Natural killer cell treated with Interleukin-12 subunit alpha and Interleukin-12 subunit beta and Interleukin-15 and Interleukin-18, amount 100 ng/mL, for 72 hours (primary cell): ENCODE results near the gene PPP1R13B. TPM values are rescaled to one million over a fixed set of nuclear protein-coding genes. Genes with fewer than 3 reads are reported as not detected.

Experiments
- ATAC-seq, 2 donors: fragments of 150-1000 bp; cut with Tn5 transposase in 1 of 2; sonication (Bioruptor Pico), chemical (Tn5 transposase) in 1 of 2; 2 replicates each; pipeline ENCODE4 v1.10.0; 2021
- DNase-seq: peaks from one replicate; pipeline ENCODE4 v3.0.0; 2022; ENCODE audit warnings: low spot score
- H3K27ac Mint-ChIP-seq, 2 donors: 1 replicate in 1 of 2; 2 replicates in 1 of 2; pipeline ENCODE4 v1.8.0; 2022; ENCODE audit warnings: mixed read lengths in 2 of 2, mild to moderate bottlenecking in 1 of 2, moderate library complexity in 1 of 2
- H3K27me3 Mint-ChIP-seq, 2 donors: 1 replicate in 1 of 2; 2 replicates in 1 of 2; pipeline ENCODE4 v1.8.0; 2022; ENCODE audit warnings: mixed read lengths in 2 of 2
- H3K36me3 Mint-ChIP-seq: one replicate; pipeline ENCODE4 v1.8.0; 2022; ENCODE audit warnings: mixed read lengths
- H3K4me1 Mint-ChIP-seq, 2 donors: 1 replicate in 1 of 2; 2 replicates in 1 of 2; pipeline ENCODE4 v1.8.0; 2022; ENCODE audit warnings: low read depth in 2 of 2, mixed read lengths in 2 of 2, mild to moderate bottlenecking in 1 of 2
- H3K4me3 Mint-ChIP-seq: one replicate; pipeline ENCODE4 v1.8.0; 2022; ENCODE audit warnings: mixed read lengths
- H3K9me3 Mint-ChIP-seq: 2 replicates; pipeline ENCODE4 v1.8.0; 2022; ENCODE audit warnings: mixed read lengths
- total RNA-seq, 2 donors: library from RNA; stranded (reverse); gene quantifications; one replicate each; pipeline ENCODE4 v1.2.3, GENCODE V29; 2022

Gene PPP1R13B
- total RNA-seq, 2 donors from 2014 or later, result 14.4 to 25.7 TPM

GRCh38 chr14:103739793-103740501 lies 107.4 kb downstream of the PPP1R13B start:
- Mint-ChIP-seq H3K36me3 (no peaks in the 10 kb centered on the region), H3K27ac (no peak overlapping the region), H3K27me3 (no peaks in the 10 kb centered on the region), H3K4me3 (no peak overlapping the region), H3K4me1 (no peaks in the 10 kb centered on the region), H3K9me3 (no peaks in the 10 kb centered on the region)
- ATAC-seq (no peak), DNase-seq (no peak)

GRCh38 chr14:103739466-103739792 lies 107.9 kb downstream of the PPP1R13B start:
- Mint-ChIP-seq H3K36me3 (no peaks in the 10 kb centered on the region), H3K4me1 (no peaks in the 10 kb centered on the region), H3K27me3 (no peaks in the 10 kb centered on the region), H3K4me3 (no peak overlapping the region), H3K27ac (no peak overlapping the region), H3K9me3 (no peaks in the 10 kb centered on the region)
- DNase-seq (no peak), ATAC-seq (no peak)

- Mint-ChIP-seq H3K9me3 (no peaks in the 10 kb centered on the region), H3K27ac (no peak overlapping the region), H3K4me3 (no peak overlapping the region)
Measured at GRCh38 chr14:103738701-103739451, 108.5 kb downstream of the PPP1R13B start.

DNA sequence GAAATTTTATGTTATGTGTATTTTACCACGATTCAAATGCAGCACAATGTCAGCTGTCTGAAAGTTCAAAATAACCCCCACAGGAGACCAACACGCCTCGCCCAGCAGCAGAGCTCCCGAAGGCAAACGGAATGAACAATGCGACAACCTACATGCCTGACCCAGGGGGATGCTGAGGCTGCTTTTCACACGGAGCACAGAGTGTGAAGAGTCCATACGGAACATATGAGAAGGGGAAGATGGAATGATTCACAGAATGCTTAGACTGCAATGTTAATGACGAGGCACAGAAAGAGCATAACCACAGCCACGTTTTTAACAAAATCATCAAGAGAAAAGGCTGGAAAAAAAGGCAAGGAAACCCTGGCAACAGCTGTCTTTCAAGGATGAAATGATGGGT lies 109.2 kb downstream of the PPP1R13B start:
- no peak overlapping the region for H3K4me3 Mint-ChIP-seq
- H3K27ac Mint-ChIP-seq, result no peak overlapping the region
- H3K36me3 Mint-ChIP-seq, result no peaks in the 10 kb centered on the region
- ATAC-seq (no peak), DNase-seq (no peak)
- no peaks in the 10 kb centered on the region for H3K4me1 Mint-ChIP-seq
- no peaks in the 10 kb centered on the region for H3K9me3 Mint-ChIP-seq
- H3K27me3 Mint-ChIP-seq, result no peaks in the 10 kb centered on the region

More at GRCh38 chr14:103738701-103739451, 108.5 kb downstream of the PPP1R13B start:
- no peak for ATAC-seq
- H3K27me3 Mint-ChIP-seq, result no peaks in the 10 kb centered on the region
- H3K36me3 Mint-ChIP-seq, result no peaks in the 10 kb centered on the region
- DNase-seq, result no peak
- H3K4me1 Mint-ChIP-seq, result no peaks in the 10 kb centered on the region

- ATAC-seq, result no peak
Measured at GRCh38 chr14:103737432-103738045, 109.8 kb downstream of the PPP1R13B start.

GRCh38 chr14:103736546-103737431 lies 110.6 kb downstream of the PPP1R13B start:
- Mint-ChIP-seq H3K27me3 (no peaks in the 10 kb centered on the region), H3K27ac (no peak overlapping the region), H3K9me3 (no peaks in the 10 kb centered on the region), H3K4me3 (no peak overlapping the region), H3K4me1 (peaks cover 0 to 2% of the 10 kb centered on the region in 2 donors), H3K36me3 (no peaks in the 10 kb centered on the region)
- DNase-seq (no peak), ATAC-seq (no peak)

More at GRCh38 chr14:103737432-103738045, 109.8 kb downstream of the PPP1R13B start:
- Mint-ChIP-seq H3K4me1 (peaks cover 0 to 2% of the 10 kb centered on the region in 2 donors), H3K4me3 (no peak overlapping the region), H3K36me3 (no peaks in the 10 kb centered on the region), H3K27ac (no peak overlapping the region), H3K9me3 (no peaks in the 10 kb centered on the region), H3K27me3 (no peaks in the 10 kb centered on the region)
- no peak for DNase-seq

- ATAC-seq, result no peak
- Mint-ChIP-seq H3K36me3 (no peaks in the 10 kb centered on the region), H3K9me3 (no peaks in the 10 kb centered on the region), H3K4me1 (peaks cover 0 to 2% of the 10 kb centered on the region in 2 donors), H3K27ac (no peak overlapping the region), H3K27me3 (no peaks in the 10 kb centered on the region), H3K4me3 (no peak overlapping the region)
- no peak for DNase-seq
Measured at GRCh38 chr14:103735815-103736545, 111.4 kb downstream of the PPP1R13B start.

GRCh38 chr14:103735439-103735814 lies 111.9 kb downstream of the PPP1R13B start:
- Mint-ChIP-seq H3K27ac (no peak overlapping the region), H3K4me1 (peaks cover 0 to 2% of the 10 kb centered on the region in 2 donors), H3K9me3 (no peaks in the 10 kb centered on the region), H3K4me3 (no peak overlapping the region), H3K27me3 (no peaks in the 10 kb centered on the region), H3K36me3 (no peaks in the 10 kb centered on the region)
- no peak for DNase-seq
- ATAC-seq, result no peak

GRCh38 chr14:103735022-103735421 lies 112.4 kb downstream of the PPP1R13B start:
- ATAC-seq (no peak), DNase-seq (no peak)
- no peak overlapping the region for H3K27ac Mint-ChIP-seq
- no peaks in the 10 kb centered on the region for H3K27me3 Mint-ChIP-seq
- no peaks in the 10 kb centered on the region for H3K9me3 Mint-ChIP-seq
- peaks cover 0 to 2% of the 10 kb centered on the region in 2 donors for H3K4me1 Mint-ChIP-seq
- H3K36me3 Mint-ChIP-seq, result no peaks in the 10 kb centered on the region
- H3K4me3 Mint-ChIP-seq, result no peak overlapping the region

GRCh38 chr14:103734081-103734888 lies 113.1 kb downstream of the PPP1R13B start:
- ATAC-seq (no peak), DNase-seq (no peak)
- Mint-ChIP-seq H3K36me3 (peaks cover 5% of the 10 kb centered on the region), H3K27ac (no peak overlapping the region), H3K27me3 (no peaks in the 10 kb centered on the region), H3K4me1 (peaks cover 0 to 2% of the 10 kb centered on the region in 2 donors), H3K4me3 (no peak overlapping the region), H3K9me3 (no peaks in the 10 kb centered on the region)

DNA sequence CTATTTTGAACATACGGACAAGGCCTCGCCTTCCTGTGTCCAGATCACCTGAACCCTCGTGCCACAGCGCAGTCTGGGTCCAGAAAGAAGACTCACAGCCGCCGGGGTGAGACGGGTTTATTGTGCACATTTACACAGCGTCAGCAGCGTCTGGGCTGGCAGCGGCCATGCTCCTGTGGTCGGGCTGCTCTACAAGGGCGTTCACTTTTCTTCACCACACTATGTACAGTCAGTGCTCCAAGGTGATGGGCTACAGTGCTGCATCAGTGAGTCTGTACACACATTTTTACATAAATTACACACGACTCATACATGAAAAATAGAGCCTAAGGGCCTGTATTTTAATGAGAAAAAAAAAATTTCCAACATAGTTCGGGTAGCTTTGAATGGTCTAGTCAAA lies 113.7 kb downstream of the PPP1R13B start:
- DNase-seq, result no peak
- Mint-ChIP-seq H3K27ac (no peak overlapping the region), H3K9me3 (no peaks in the 10 kb centered on the region), H3K27me3 (no peaks in the 10 kb centered on the region), H3K4me3 (no peak overlapping the region), H3K36me3 (peaks cover 5% of the 10 kb centered on the region), H3K4me1 (peaks cover 0 to 2% of the 10 kb centered on the region in 2 donors)
- ATAC-seq, result no peak

DNA sequence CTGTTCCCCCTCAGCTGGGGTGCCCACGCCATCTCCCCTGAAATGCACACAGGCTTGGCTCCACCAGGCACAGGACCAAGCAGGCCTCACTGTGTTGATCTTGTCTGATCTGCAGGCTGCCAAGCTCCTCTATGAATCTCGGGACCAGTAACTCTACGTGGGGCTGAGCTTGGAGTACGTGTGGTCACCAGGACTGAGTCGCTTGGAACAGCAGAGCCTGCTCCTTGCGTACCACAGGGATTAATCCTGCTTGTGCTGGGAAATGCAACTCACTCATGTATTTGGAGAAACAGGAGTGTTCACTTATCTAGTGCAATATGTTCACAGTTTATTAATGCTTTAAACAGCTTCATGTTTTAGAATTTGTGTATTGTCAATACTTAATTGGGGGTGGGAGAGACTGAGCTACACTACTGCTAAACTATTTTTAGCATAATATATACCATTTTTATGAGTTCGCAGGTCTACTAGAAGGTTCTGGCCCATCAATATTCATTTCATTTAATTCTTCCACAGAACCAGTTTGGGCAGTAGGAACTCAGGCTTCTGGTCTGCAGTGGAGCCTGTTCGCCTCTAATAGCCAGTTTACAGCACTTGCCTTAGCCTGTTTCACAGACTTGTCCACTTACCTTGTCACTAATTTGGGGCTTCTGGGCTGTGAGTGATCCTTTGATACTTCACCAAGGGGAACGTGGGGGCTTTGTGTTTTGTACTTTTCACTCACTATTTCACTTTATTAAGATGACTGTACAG lies 114.3 kb downstream of the PPP1R13B start:
- no peak for ATAC-seq
- no peak overlapping the region for H3K27ac Mint-ChIP-seq

More for the DNA sequence above, 114.3 kb downstream of the PPP1R13B start:
- H3K36me3 Mint-ChIP-seq, result peaks cover 5% of the 10 kb centered on the region
- no peaks in the 10 kb centered on the region for H3K9me3 Mint-ChIP-seq
- H3K4me1 Mint-ChIP-seq, result peaks cover 0 to 2% of the 10 kb centered on the region in 2 donors
- H3K27me3 Mint-ChIP-seq, result no peaks in the 10 kb centered on the region
- no peak overlapping the region for H3K4me3 Mint-ChIP-seq
- no peak for DNase-seq
